NCI-H1436 treated with DMSO at 0.1 percent for 48 hours (cell line): ENCODE data around the gene PTPRG.

Experiments used
- DNase-seq: peaks from one replicate; lab custom pipeline; 2025; lab: John Stamatoyannopoulos, UW

Gene PTPRG

DNA sequence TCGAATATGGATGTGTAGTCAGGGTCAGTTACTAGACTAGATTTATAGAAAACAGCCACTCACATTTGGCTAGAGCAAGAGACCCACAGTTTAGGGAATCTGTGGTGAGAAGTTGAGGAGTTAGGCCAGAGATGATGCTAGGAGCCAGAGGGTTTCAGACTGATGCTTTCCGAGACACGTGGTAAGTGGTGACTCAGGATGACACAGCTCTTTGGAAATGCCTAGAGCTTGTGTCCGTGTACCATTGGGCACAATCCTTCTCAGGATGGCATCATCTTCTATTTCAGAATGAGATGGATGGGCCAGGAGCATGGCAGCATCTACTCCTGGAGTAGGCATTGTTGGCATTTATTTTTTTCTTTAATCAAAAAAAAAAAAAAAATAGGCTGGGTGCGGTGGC is 28.5 kb downstream of the PTPRG start:
- DNase-seq: no peak

- DNase-seq: no peak
These were observed 29.9 kb downstream of the PTPRG start for GRCh38 chr3:61591300-61591699.

DNA sequence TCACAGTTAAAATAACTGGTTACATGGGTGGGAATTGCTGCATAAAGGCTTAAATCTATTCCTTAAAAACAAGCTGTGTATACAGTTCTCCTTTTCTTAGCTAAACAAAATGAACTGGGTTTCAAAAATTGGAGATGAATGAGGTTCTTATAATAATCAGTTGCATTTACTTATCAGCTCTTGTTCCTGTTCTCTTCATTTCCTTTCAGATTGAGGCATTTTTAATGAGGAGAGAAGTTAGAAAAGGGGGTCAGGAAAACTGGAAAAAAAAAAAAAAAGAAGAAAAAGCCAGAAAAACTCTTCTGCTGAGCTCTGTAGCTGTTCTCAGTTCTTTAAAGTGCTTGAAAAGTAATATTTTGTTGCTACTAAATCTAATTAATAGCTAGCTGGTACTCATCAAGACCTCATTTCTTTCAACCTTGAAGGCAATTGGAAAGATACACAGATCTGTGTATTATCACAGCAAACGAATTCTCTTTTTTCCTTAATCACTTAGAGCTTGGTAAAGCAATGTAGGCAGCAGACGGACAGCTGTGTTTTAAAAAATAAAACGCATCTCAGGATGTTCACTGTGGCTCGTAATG is 32.2 kb downstream of the PTPRG start:
- DNase-seq: no peak

DNA sequence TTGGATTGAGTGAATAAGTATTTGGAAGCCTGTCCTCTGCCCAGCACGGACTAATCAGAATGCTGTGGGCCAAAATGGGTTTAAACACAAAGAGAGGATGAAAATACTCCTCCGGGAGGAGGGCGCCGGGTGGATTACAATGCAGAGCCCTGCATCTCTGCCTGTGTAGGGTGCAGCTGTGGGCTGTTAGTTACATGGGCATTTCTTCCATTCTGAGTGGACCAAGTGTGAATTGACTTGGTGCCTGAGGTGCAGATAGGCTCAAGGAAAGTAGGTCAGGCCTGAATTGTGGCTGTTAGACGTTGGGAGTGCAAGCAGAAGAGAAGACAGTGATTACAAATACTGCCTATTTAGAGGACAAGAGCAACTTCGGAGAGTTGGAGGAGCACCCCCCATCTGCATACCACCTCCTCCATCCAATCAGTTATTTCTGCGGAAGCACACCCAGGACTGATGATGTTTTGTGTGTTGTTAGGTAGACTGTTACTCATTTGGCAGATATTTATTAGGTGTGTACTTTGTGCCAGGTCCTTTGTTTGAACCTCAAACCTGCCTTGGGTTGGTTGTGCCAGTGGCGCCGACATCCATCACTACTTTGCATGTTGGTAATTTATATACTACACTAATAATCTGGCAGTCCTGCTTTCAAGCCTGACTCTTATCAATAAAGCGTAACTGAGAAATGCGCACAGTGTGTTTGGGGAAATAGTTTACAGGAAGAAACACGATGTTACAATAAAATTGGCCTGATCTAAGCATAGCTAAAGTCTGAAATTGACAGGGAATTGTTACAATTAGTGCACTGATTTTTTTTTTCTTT is 33.0 kb downstream of the PTPRG start:
- DNase-seq: no peak

DNA sequence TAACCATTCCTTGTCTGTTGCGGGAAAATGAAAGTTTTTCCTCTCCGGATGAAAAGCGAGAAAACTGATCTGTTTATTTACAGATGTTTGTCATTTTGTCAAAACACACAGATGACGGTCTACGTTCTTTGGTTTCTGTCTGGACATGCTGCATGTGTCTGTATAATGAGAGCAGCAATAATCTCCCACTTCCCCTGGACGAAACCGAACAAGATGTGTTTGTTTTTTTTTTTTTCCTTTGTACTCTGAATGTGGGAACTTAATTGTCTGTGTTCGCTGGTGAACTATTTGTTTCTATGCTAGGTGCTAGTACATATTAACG is 33.6 kb downstream of the PTPRG start:
- no peak for DNase-seq

- no peak for DNase-seq
These were observed 33.9 kb downstream of the PTPRG start for GRCh38 chr3:61595288-61595687.

- DNase-seq: no peak
These were observed 34.5 kb downstream of the PTPRG start for GRCh38 chr3:61595826-61596225.

DNA sequence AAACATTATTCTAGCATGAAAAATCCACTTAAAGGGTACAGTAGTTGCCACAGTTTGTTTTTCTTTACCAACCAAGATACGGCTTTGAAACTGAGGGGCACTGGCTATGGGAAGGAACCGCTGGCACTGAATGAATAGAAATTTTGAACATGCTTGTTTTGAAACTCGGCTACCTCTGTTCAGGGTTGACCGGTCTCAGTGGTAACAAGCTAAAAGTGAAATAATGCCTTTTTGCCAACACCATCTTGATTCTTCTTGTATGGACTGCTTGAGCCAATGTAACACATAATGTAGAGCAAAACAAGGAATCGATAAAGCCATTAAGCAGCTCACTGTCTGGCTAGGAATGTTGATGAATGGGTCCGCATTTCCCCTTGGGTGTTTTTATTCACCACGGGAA is 36.5 kb downstream of the PTPRG start:
- DNase-seq: no peak

GRCh38 chr3:61600195-61600594 is 38.8 kb downstream of the PTPRG start:
- no peak for DNase-seq

GRCh38 chr3:61601831-61602230 is 40.5 kb downstream of the PTPRG start:
- no peak for DNase-seq

- no peak for DNase-seq
These were observed 41.1 kb downstream of the PTPRG start for GRCh38 chr3:61602466-61602865.

- no peak for DNase-seq
These were observed 44.3 kb downstream of the PTPRG start for GRCh38 chr3:61605589-61606175.

DNA sequence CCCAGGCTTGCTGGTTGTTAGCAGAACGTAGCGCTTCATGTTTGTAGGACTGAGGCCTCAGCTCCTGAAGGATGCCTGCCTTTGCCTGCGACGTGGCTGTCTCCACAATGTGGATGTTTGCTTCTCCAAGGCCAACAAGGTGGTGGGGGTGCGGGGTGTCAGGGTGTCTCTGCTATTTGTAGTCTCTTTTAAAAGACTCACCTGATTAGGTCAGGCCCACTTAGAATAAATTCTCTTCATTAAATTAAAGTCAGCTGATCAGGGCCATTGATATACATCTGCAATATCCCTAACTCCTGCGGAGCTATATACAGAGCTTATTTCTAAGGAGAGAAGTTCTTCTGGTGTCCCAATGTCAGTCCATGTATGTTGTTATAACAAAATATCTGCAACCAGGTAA is 44.8 kb downstream of the PTPRG start:
- no peak for DNase-seq

DNA sequence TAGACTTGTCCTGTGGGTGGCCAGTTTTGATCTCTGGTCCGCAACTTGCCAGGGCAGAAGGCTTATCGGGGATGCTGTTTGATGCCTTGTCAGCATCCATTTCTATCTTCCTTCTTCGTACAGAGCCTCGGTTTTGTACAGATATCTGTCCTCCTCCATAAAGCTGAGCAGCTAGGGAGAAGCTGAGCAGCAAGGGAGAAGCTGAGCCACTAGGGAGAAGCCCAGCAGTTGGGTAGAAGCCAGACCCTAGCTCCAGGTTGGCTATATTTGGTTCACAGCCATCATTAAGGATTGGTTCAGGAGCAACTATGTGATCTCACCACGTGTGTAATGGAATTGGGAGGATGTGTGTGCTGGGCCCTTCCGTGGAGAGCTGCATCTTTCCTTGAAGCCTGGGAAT is 46.7 kb downstream of the PTPRG start:
- DNase-seq: no peak

GRCh38 chr3:61608711-61609110 is 47.3 kb downstream of the PTPRG start:
- DNase-seq: no peak

DNA sequence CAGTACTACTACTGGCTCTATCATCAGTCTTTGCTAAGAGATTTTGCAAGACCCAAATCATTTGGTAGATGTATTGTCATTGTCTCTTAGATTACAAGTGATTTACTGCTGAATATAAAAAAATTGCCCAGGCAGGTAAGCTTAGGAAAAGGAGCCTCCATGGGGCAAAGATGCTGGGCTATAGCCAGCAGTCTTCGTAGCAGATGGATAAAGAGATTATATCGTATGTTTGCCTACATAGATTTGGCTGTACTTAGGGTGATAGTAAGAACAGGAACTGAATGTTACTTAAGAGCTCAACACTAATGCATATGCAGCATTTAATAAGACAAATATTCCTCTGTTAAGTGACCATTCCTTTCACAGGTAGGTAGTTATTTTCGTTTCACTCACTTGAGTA is 48.9 kb downstream of the PTPRG start:
- DNase-seq: no peak

DNA sequence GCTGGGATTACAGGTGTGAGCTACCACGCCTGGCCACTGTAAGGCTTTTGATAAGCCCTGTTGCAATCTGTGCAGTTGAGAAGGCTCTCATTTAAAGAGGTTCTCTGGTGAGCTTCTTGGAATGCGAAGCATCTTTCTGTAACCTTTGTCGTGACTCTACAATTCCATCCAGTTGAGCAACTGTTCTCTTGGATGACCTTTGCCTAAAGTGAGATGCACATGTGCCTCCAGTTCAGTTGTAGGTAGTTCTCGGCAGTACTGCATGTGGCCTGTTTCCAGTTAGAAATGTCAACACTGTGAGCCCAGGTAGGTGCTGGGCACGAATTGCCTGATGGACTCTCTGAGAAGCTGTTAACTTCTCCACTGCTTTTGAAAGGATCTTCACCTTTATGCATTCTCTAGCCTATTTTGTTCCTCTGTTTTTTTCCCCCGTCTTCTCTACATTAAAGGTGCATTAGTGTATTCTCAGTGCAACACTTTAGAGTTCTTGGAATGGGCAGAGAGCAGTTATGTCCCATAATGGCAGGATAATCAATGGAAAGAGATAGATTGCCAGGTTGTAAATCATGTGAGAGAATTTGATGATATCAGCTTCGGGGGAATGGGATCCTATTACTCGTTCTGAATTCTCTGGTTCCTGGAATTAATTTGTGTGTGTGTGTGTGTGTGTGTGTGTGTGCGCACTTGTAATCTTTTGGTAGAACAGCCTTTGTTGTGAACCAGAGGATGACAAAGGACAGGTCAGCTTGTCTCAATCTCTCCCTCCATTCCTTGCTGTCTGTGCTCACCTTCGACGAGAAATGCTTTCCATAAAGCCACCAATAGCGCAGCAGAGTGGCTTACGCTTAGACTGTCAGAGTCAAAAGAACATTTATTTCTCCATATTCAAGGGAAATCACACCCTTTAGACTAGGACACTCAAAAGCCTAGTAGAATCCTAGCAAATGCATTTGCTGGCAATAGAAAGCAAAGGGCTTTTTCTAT is 51.1 kb downstream of the PTPRG start:
- no peak for DNase-seq

- no peak for DNase-seq
These were observed 52.3 kb downstream of the PTPRG start for GRCh38 chr3:61613666-61614065.

DNA sequence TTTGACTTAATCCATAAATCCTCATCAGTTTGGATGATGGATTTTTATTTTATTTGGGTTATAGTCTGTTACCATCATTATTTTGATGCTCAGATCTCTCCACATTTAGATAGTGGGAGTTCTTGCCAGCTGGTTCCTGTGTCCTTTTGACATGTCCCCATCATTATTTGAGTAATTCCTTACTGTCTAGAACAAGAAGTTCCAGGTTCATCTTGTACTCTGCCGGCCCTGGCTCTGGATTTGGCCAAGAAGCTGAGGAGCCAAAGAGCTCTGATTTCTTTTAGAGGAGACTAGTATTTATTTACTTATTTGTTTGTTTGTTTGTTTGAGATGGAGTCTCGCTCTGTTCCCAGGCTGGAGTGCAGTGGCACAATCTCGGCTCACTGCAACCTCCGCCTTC is 54.3 kb downstream of the PTPRG start:
- no peak for DNase-seq

DNA sequence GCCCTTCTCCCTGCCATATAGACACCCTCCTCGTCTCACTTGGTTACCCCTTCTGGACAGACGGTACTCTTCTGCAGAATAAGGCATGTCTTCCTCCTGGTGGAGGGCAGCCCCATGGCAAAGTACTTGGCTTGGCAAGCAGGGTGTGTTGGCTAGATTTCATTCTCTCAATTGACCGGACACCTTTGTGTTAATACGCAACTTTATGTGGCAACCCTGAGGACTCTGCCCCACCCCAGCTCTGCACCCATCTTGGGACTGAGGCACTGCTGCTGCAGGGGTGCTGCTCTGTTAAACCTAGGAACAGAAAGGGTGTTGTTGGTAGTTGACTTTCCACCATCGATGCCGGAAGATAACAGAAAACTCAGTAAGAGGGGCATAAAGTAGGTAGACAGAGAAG is 55.2 kb downstream of the PTPRG start:
- no peak for DNase-seq

GRCh38 chr3:61617041-61617440 is 55.7 kb downstream of the PTPRG start:
- no peak for DNase-seq

GRCh38 chr3:61617651-61618050 is 56.3 kb downstream of the PTPRG start:
- DNase-seq: no peak

GRCh38 chr3:61618231-61618630 is 56.9 kb downstream of the PTPRG start:
- DNase-seq: no peak
